Neural progenitor cell (in vitro differentiated cells): Measurements from ENCODE around the gene BUB1B. TPM values are rescaled to one million over a fixed set of nuclear protein-coding genes. Genes with fewer than 3 reads are reported as not detected.
"Not testable (repeated sequence)": the region's sequence is repeated elsewhere in the genome, so short reads cannot be mapped to it uniquely, and the experiment has no call there.

Source experiments
- DNase-seq: peaks from one replicate; pipeline ENCODE4 v3.0.0-alpha.2; 2016; ENCODE audit warnings: low spot score
- H2AFZ ChIP-seq: fragments of 200-600 bp; sonication (generic); replicated peaks from 2 replicates; pipeline ENCODE4 v1.6.1; 2016; ENCODE audit warnings: antibody characterized with exemption
- H3F3A ChIP-seq: fragments of 200-600 bp; sonication (generic); 2 replicates; pipeline ENCODE4 v1.6.1; 2016; ENCODE audit warnings: antibody characterized with exemption, low read depth
- H3K27ac ChIP-seq: fragments of 200-600 bp; sonication (generic); 2 replicates; pipeline ENCODE4 v1.5.1; 2016; ENCODE audit warnings: mild to moderate bottlenecking
- H3K27me3 ChIP-seq: fragments of 200-600 bp; sonication (generic); 2 replicates; pipeline ENCODE4 v1.6.1; 2016; ENCODE audit warnings: mild to moderate bottlenecking, moderate library complexity
- H3K36me3 ChIP-seq: fragments of 200-600 bp; sonication (generic); 2 replicates; pipeline ENCODE4 v1.5.1; 2016
- H3K4me1 ChIP-seq: fragments of 200-600 bp; sonication (generic); 2 replicates; pipeline ENCODE4 v1.6.1; 2016; ENCODE audit warnings: mixed run types
- H3K4me2 ChIP-seq: fragments of 200-600 bp; sonication (generic); 2 replicates; pipeline ENCODE4 v1.6.1; 2016
- H3K4me3 ChIP-seq: fragments of 200-600 bp; sonication (generic); 2 replicates; pipeline ENCODE4 v1.5.1; 2016
- H3K79me2 ChIP-seq: fragments of 200-600 bp; sonication (generic); 2 replicates; pipeline ENCODE4 v1.6.1; 2016; ENCODE audit warnings: low read depth
- H3K9ac ChIP-seq: fragments of 200-600 bp; sonication (generic); 2 replicates; pipeline ENCODE4 v1.6.1; 2016
- H3K9me3 ChIP-seq: fragments of 200-600 bp; sonication (generic); 2 replicates; pipeline ENCODE4 v1.5.1; 2016; ENCODE audit warnings: low read depth
- H4K20me1 ChIP-seq: fragments of 200-600 bp; sonication (generic); 2 replicates; pipeline ENCODE4 v1.6.1; 2016; ENCODE audit warnings: low read depth
- H3K27ac Mint-ChIP-seq: 3 replicates; pipeline ENCODE4 v1.8.0; 2021; ENCODE audit warnings: mixed read lengths
- H3K27me3 Mint-ChIP-seq: 2 replicates; pipeline ENCODE4 v1.8.0; 2022; ENCODE audit warnings: low read depth, mild to moderate bottlenecking, inconsistent platforms, moderate library complexity, mixed read lengths; ENCODE audit not compliant: insufficient read depth
- H3K36me3 Mint-ChIP-seq: 3 replicates; pipeline ENCODE4 v1.8.0; 2021; ENCODE audit warnings: mixed read lengths
- H3K4me1 Mint-ChIP-seq: 3 replicates; pipeline ENCODE4 v1.8.0; 2021; ENCODE audit warnings: mixed read lengths
- H3K4me3 Mint-ChIP-seq: 3 replicates; pipeline ENCODE4 v1.8.0; 2021; ENCODE audit warnings: mild to moderate bottlenecking, moderate library complexity, mixed read lengths
- H3K9me3 Mint-ChIP-seq: 3 replicates; pipeline ENCODE4 v1.8.0; 2020; ENCODE audit warnings: mixed read lengths
- CTCF ChIP-seq: fragments of 200-600 bp; sonication (generic); IDR thresholded peaks from 2 replicates; pipeline ENCODE4 v1.5.1; 2017; ENCODE audit warnings: antibody characterized with exemption, mild to moderate bottlenecking
- EZH2 ChIP-seq: fragments of 200-600 bp; sonication (generic); IDR thresholded peaks from 2 replicates; pipeline ENCODE4 v1.6.1; 2017; ENCODE audit warnings: antibody characterized with exemption, mild to moderate bottlenecking, moderate library complexity
- EZH2phosphoT487 ChIP-seq: fragments of 200-600 bp; sonication (generic); IDR thresholded peaks from 2 replicates; pipeline ENCODE4 v1.6.1; 2017; ENCODE audit warnings: antibody characterized with exemption
- total RNA-seq: library from RNA; depleted of rRNA; stranded (reverse); fragments of >200 nt; gene quantifications from 2 replicates; pipeline ENCODE4 v1.2.3, GENCODE V29; 2015; ENCODE audit warnings: low replicate concordance

Gene BUB1B
- total RNA-seq, 1 donor from 2014 or later, result 167 TPM

- Mint-ChIP-seq H3K9me3 (no peaks in the 10 kb centered on the region), H3K27ac (peak overlapping the region; percentile 75), H3K4me1 (peaks cover 13% of the 10 kb centered on the region), H3K36me3 (no peaks in the 10 kb centered on the region), H3K27me3 (peaks cover 14% of the 10 kb centered on the region), H3K4me3 (no peak overlapping the region)
- H3K9me3 ChIP-seq, result no peaks in the 10 kb centered on the region
- no peak for DNase-seq
- no peaks in the 10 kb centered on the region for H4K20me1 ChIP-seq
- H3K4me2 ChIP-seq, result no peak overlapping the region
- H3K27ac ChIP-seq, result no peak overlapping the region
- no peak overlapping the region for H3K9ac ChIP-seq
- H3K4me3 ChIP-seq, result no peak overlapping the region
- peaks cover 5% of the 10 kb centered on the region for H3K4me1 ChIP-seq
- no peaks in the 10 kb centered on the region for H3K79me2 ChIP-seq
- H3F3A ChIP-seq, result no peaks in the 10 kb centered on the region
- no peaks in the 10 kb centered on the region for H3K36me3 ChIP-seq
- peaks cover 3% of the 10 kb centered on the region for H3K27me3 ChIP-seq
- no peak overlapping the region for H2AFZ ChIP-seq
- TF ChIP-seq CTCF (no peak), EZH2 (no peak), EZH2phosphoT487 (no peak)
These were observed 38.8 kb upstream of the BUB1B start for GRCh38 chr15:40121911-40122638.

- peaks cover 11% of the 10 kb centered on the region for H3K27me3 ChIP-seq
- not testable (repeated sequence) for H3K36me3 ChIP-seq, H3K4me3 Mint-ChIP-seq, H3K36me3 Mint-ChIP-seq, H3K9ac ChIP-seq, H3F3A ChIP-seq, H3K4me3 ChIP-seq, H3K4me1 ChIP-seq, H3K27ac Mint-ChIP-seq, H3K9me3 Mint-ChIP-seq, H3K27ac ChIP-seq, H2AFZ ChIP-seq, H4K20me1 ChIP-seq, DNase-seq, H3K4me2 ChIP-seq, H3K79me2 ChIP-seq, H3K9me3 ChIP-seq
- Mint-ChIP-seq H3K4me1 (peaks cover 13% of the 10 kb centered on the region), H3K27me3 (peaks cover 17% of the 10 kb centered on the region)
These were observed 37.9 kb upstream of the BUB1B start for GRCh38 chr15:40122989-40123388.

GRCh38 chr15:40123863-40124262 is 37.0 kb upstream of the BUB1B start:
- H3K36me3 ChIP-seq, H3K4me3 Mint-ChIP-seq, H3K9me3 ChIP-seq, H3K4me2 ChIP-seq, H3K27ac Mint-ChIP-seq, H3K79me2 ChIP-seq, H3K9ac ChIP-seq, H3F3A ChIP-seq, H3K4me1 ChIP-seq, H3K4me3 ChIP-seq, DNase-seq, H4K20me1 ChIP-seq, H3K9me3 Mint-ChIP-seq, H2AFZ ChIP-seq, H3K36me3 Mint-ChIP-seq, H3K27ac ChIP-seq: not testable (repeated sequence)
- Mint-ChIP-seq H3K27me3 (peaks cover 18% of the 10 kb centered on the region), H3K4me1 (peaks cover 13% of the 10 kb centered on the region)
- H3K27me3 ChIP-seq, result peaks cover 19% of the 10 kb centered on the region

- not testable (repeated sequence) for H3K4me3 Mint-ChIP-seq, H3K4me2 ChIP-seq, H3K9me3 Mint-ChIP-seq, H3K79me2 ChIP-seq, H2AFZ ChIP-seq, H4K20me1 ChIP-seq, H3K36me3 Mint-ChIP-seq, H3K27ac ChIP-seq, H3K4me3 ChIP-seq, H3K9ac ChIP-seq, H3K4me1 ChIP-seq, H3F3A ChIP-seq, H3K27ac Mint-ChIP-seq, H3K36me3 ChIP-seq, DNase-seq, H3K9me3 ChIP-seq
- peaks cover 23% of the 10 kb centered on the region for H3K27me3 ChIP-seq
- H3K27me3 Mint-ChIP-seq, result peaks cover 18% of the 10 kb centered on the region
- peaks cover 13% of the 10 kb centered on the region for H3K4me1 Mint-ChIP-seq
These were observed 36.5 kb upstream of the BUB1B start for GRCh38 chr15:40124333-40124732.

- H3K4me3 Mint-ChIP-seq, H3K27ac Mint-ChIP-seq, H3K4me2 ChIP-seq, H2AFZ ChIP-seq, H3F3A ChIP-seq, H4K20me1 ChIP-seq, H3K36me3 Mint-ChIP-seq, H3K9me3 Mint-ChIP-seq, H3K36me3 ChIP-seq, H3K9me3 ChIP-seq, H3K4me3 ChIP-seq, H3K27ac ChIP-seq, H3K4me1 ChIP-seq, H3K9ac ChIP-seq, DNase-seq, H3K79me2 ChIP-seq: not testable (repeated sequence)
- peaks cover 28% of the 10 kb centered on the region for H3K27me3 ChIP-seq
- Mint-ChIP-seq H3K4me1 (peaks cover 13% of the 10 kb centered on the region), H3K27me3 (peaks cover 19% of the 10 kb centered on the region)
These were observed 36.0 kb upstream of the BUB1B start for GRCh38 chr15:40124807-40125285.
